Esophagus squamous epithelium (tissue), 4 donors: Measurements from ENCODE around the gene UNC79.

Experiments
- POLR2A ChIP-seq, 4 donors: fragments of 450-650 bp; IDR thresholded peaks; one replicate each; pipeline ENCODE4 v1.6.1; 2017; ENCODE audit warnings: antibody characterized with exemption in 4 of 4, mild to moderate bottlenecking in 4 of 4, moderate library complexity in 3 of 4
- TF ChIP-seq, protein P1 (sequence below), 6 experiments: fragments of 450-650 bp in 4 of 6; fragments of 200-600 bp in 2 of 6; sonication (generic) in 2 of 6; IDR thresholded peaks; one replicate each; pipeline ENCODE4 v1.5.1; 2016 to 2019; ENCODE audit warnings: antibody characterized with exemption in 6 of 6, mild to moderate bottlenecking in 4 of 6, moderate library complexity in 4 of 6

DNA sequence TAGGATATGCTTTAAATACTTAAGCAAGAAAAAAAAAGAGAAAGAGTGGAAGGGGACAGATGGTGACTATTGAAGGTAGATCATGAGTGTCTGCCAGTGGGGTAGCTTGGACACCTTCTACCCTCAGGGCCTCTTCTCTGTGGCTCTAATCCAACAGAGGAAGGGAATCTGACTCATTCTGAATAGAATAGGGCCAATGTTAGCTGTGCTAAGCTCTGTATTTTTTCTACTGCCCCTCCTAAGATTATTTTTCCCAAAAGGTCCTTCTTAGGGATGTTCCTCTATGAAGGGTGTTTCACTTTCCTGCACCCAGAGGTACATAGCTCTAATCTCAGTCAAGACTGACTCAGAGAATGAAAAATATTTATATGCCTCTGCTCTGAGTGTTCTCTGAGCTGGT lies 25.6 kb downstream of the UNC79 start:
- TF ChIP-seq, protein P1, sequence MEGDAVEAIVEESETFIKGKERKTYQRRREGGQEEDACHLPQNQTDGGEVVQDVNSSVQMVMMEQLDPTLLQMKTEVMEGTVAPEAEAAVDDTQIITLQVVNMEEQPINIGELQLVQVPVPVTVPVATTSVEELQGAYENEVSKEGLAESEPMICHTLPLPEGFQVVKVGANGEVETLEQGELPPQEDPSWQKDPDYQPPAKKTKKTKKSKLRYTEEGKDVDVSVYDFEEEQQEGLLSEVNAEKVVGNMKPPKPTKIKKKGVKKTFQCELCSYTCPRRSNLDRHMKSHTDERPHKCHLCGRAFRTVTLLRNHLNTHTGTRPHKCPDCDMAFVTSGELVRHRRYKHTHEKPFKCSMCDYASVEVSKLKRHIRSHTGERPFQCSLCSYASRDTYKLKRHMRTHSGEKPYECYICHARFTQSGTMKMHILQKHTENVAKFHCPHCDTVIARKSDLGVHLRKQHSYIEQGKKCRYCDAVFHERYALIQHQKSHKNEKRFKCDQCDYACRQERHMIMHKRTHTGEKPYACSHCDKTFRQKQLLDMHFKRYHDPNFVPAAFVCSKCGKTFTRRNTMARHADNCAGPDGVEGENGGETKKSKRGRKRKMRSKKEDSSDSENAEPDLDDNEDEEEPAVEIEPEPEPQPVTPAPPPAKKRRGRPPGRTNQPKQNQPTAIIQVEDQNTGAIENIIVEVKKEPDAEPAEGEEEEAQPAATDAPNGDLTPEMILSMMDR (IDR thresholded peaks at IDR 0.05): no peak
- no peak for TF ChIP-seq POLR2A (IDR thresholded peaks at IDR 0.05)
